ENCODE data around the gene TRNAU1AP. TPM values are rescaled to one million over a fixed set of nuclear protein-coding genes. Genes with fewer than 3 reads are reported as not detected.
A peak's percentile ranks its signal among the peaks of the same experiment; 100 is the strongest.

Gene TRNAU1AP
- total and polyA plus RNA-seq, 2 of the 13 experiments (the other 11 are each of a cell fraction or from before 2014, with no cell fraction given), result 29.0 to 42.9 TPM

GRCh38 chr1:28518745-28519341 is 34.0 kb upstream of the TRNAU1AP start (continued):
- TF ChIP-seq NR1H2 (CRISPR knock-in tag; IDR thresholded peaks at IDR 0.05; ENCODE audit: borderline replicate concordance, low read depth), result no peak
- TF ChIP-seq RFX5 (IDR thresholded peaks at IDR 0.05; ENCODE audit: low read depth, low read length), result 0 out of 2 replicates have a peak, but pooled peaks have one; percentile 19
- peak; percentile 53 for TF ChIP-seq TEAD3 (CRISPR knock-in tag; optimal IDR thresholded peaks at IDR 0.05; ENCODE audit: borderline replicate concordance)
- TF ChIP-seq PHF5A (CRISPR knock-in tag; IDR thresholded peaks at IDR 0.05; ENCODE audit: low read depth, unreplicated experiment), result peak; percentile 41
- TF ChIP-seq SMARCE1 (IDR thresholded peaks at IDR 0.05; ENCODE audit: borderline replicate concordance), result no peak
- peak; percentile 84 for TF ChIP-seq MAX (IDR thresholded peaks at IDR 0.05)
- no peak for TF ChIP-seq ZKSCAN5 (CRISPR knock-in tag; IDR thresholded peaks at IDR 0.05)
- TF ChIP-seq HDAC6 (IDR thresholded peaks at IDR 0.05; ENCODE audit: low read depth, low read length), result no peak
- 0 out of 2 replicates have a peak, but pooled peaks have one; percentile 45 for TF ChIP-seq ZBTB7A (CRISPR knock-in tag; IDR thresholded peaks at IDR 0.05)
- TF ChIP-seq DR1 (CRISPR knock-in tag; IDR thresholded peaks at IDR 0.05), result no peak
- no peak for TF ChIP-seq GTF3A (CRISPR knock-in tag; conservative IDR thresholded peaks at IDR 0.05)
- TF ChIP-seq HDAC1 (CRISPR knock-in tag; IDR thresholded peaks at IDR 0.05), result peak; percentile 49
- no peak for TF ChIP-seq ZFP36L1 (CRISPR knock-in tag; IDR thresholded peaks at IDR 0.05)
- TF ChIP-seq ZBTB7B (CRISPR knock-in tag; IDR thresholded peaks at IDR 0.05), result 0 out of 2 replicates have a peak, but pooled peaks have one; percentile 29
- TF ChIP-seq AFF4 (CRISPR knock-in tag; IDR thresholded peaks at IDR 0.05), result no peak
- peak; percentile 59; the same call in 1 of the 2 replicates for TF ChIP-seq ZBTB10 (CRISPR knock-in tag; IDR thresholded peaks at IDR 0.05; ENCODE audit: borderline replicate concordance)
- TF ChIP-seq DMTF1 (CRISPR knock-in tag; IDR thresholded peaks at IDR 0.05), result no peak
- 0 out of 2 replicates have a peak, but pooled peaks have one; percentile 6 for TF ChIP-seq CEBPG (CRISPR knock-in tag; IDR thresholded peaks at IDR 0.05)
- no peak for TF ChIP-seq SOX5 (CRISPR knock-in tag; IDR thresholded peaks at IDR 0.05; ENCODE audit: borderline replicate concordance)
- peak; percentile 59; the same call in 1 of the 2 replicates for TF ChIP-seq MYC (CRISPR knock-in tag; IDR thresholded peaks at IDR 0.05; ENCODE audit: borderline replicate concordance)
- TF ChIP-seq NR2F6 (IDR thresholded peaks at IDR 0.05), result 0 out of 2 replicates have a peak, but pooled peaks have one; percentile 14
- peak; percentile 31 for TF ChIP-seq NR2F6 (CRISPR knock-in tag; IDR thresholded peaks at IDR 0.05)
